Measurements from ENCODE around the gene SUPT6H. TPM values are rescaled to one million over a fixed set of nuclear protein-coding genes. Genes with fewer than 3 reads are reported as not detected.
"Not testable (repeated sequence)": the region's sequence is repeated elsewhere in the genome, so short reads cannot be mapped to it uniquely, and the experiment has no call there.

The SUPT6H gene
- total and polyA plus RNA-seq, 2 experiments from 2014 or later, result 32.6 to 50.8 TPM

GRCh38 chr17:28722417-28723158 lies 60.6 kb downstream of the SUPT6H start:
- H3K79me2 ChIP-seq, result peaks cover 33% of the 10 kb centered on the region
- H3K4me2 ChIP-seq, result peak overlapping the region; percentile 98
- H3K9me2 ChIP-seq (replicated peaks; ENCODE audit: insufficient read depth), result no peaks in the 10 kb centered on the region
- H3K27ac ChIP-seq, result no peak overlapping the region
- DNase-seq (ENCODE audit: low spot score), result no peak
- peaks cover 42% of the 10 kb centered on the region for H3K4me1 ChIP-seq (ENCODE audit: insufficient read depth)
- peaks cover 34% of the 10 kb centered on the region for H4K20me1 ChIP-seq (ENCODE audit: insufficient read depth, poor library complexity, severe bottlenecking)
- TF ChIP-seq CTCF (IDR thresholded peaks at IDR 0.05; ENCODE audit: poor library complexity) (no peak), EZH2phosphoT487 (IDR thresholded peaks at IDR 0.05; ENCODE audit: low read depth, severe bottlenecking, unreplicated experiment) (no peak), EZH2 (IDR thresholded peaks at IDR 0.05; ENCODE audit: borderline replicate concordance) (no peak)
- no peaks in the 10 kb centered on the region for H3K27me3 ChIP-seq
- no peaks in the 10 kb centered on the region for H3K36me3 ChIP-seq (replicated peaks; ENCODE audit: insufficient read depth, low read depth)
- no peak overlapping the region for H2AFZ ChIP-seq
- 83% methylated on average over 7 of the region's 7 CpGs for WGBS (ENCODE audit: low lambda C conversion rate, missing lambda C conversion rate)
- no peak overlapping the region for H3K4me3 ChIP-seq
- H3K9me3 ChIP-seq (ENCODE audit: low read depth), result no peaks in the 10 kb centered on the region

GRCh38 chr17:28723159-28723835 lies 61.3 kb downstream of the SUPT6H start:
- Histone ChIP-seq H3K9me2 (replicated peaks; ENCODE audit: insufficient read depth) (no peaks in the 10 kb centered on the region), H4K20me1 (ENCODE audit: insufficient read depth, poor library complexity, severe bottlenecking) (peaks cover 34% of the 10 kb centered on the region), H3K9me3 (ENCODE audit: low read depth) (no peaks in the 10 kb centered on the region), H3K79me2 (peaks cover 33% of the 10 kb centered on the region), H3K4me2 (no peak overlapping the region), H3K4me1 (ENCODE audit: insufficient read depth) (peaks cover 40% of the 10 kb centered on the region), H2AFZ (no peak overlapping the region), H3K36me3 (replicated peaks; ENCODE audit: insufficient read depth, low read depth) (no peaks in the 10 kb centered on the region), H3K27ac (peak overlapping the region; percentile 5), H3K27me3 (no peaks in the 10 kb centered on the region), H3K4me3 (no peak overlapping the region)
- DNase-seq (ENCODE audit: low spot score), result no peak
- 92% methylated on average over 6 of the region's 6 CpGs for WGBS (ENCODE audit: low lambda C conversion rate, missing lambda C conversion rate)
- TF ChIP-seq EZH2phosphoT487 (IDR thresholded peaks at IDR 0.05; ENCODE audit: low read depth, severe bottlenecking, unreplicated experiment) (no peak), EZH2 (IDR thresholded peaks at IDR 0.05; ENCODE audit: borderline replicate concordance) (no peak), CTCF (IDR thresholded peaks at IDR 0.05; ENCODE audit: poor library complexity) (no peak)

GRCh38 chr17:28723836-28724499 lies 62.0 kb downstream of the SUPT6H start:
- H3K36me3 ChIP-seq (replicated peaks; ENCODE audit: insufficient read depth, low read depth); H3K4me3 ChIP-seq; H3K9me2 ChIP-seq (replicated peaks; ENCODE audit: insufficient read depth); H2AFZ ChIP-seq; H3K27me3 ChIP-seq; H3K4me2 ChIP-seq; H3K9me3 ChIP-seq (ENCODE audit: low read depth); DNase-seq (ENCODE audit: low spot score): not testable (repeated sequence)
- peak overlapping the region; percentile 94 for H3K27ac ChIP-seq
- H3K4me1 ChIP-seq (ENCODE audit: insufficient read depth), result peaks cover 34% of the 10 kb centered on the region
- 84% methylated on average over 4 of the region's 4 CpGs for WGBS (ENCODE audit: low lambda C conversion rate, missing lambda C conversion rate)
- H4K20me1 ChIP-seq (ENCODE audit: insufficient read depth, poor library complexity, severe bottlenecking), result peaks cover 34% of the 10 kb centered on the region
- peaks cover 33% of the 10 kb centered on the region for H3K79me2 ChIP-seq

Measured in hepatocyte (in vitro differentiated cells).